GM12892 (cell line): ENCODE measurements around the gene KIF7.

ENCODE experiments used
- POLR2A ChIP-seq: IDR thresholded peaks from 2 replicates; pipeline ENCODE4 v1.6.1; 2011; ENCODE audit warnings: low read depth, low read length, control low read depth
- POLR2AphosphoS5 ChIP-seq: IDR thresholded peaks from 2 replicates; pipeline ENCODE4 v1.6.1; 2011; ENCODE audit warnings: low read depth, low read length, control low read depth
- TAF1 ChIP-seq: IDR thresholded peaks from 2 replicates; pipeline ENCODE4 v1.6.1; 2011; ENCODE audit warnings: low read depth, mild to moderate bottlenecking, control low read depth, low read length, borderline replicate concordance

GRCh38 chr15:89628806-89629715 is 26.2 kb downstream of the KIF7 start:
- TF ChIP-seq POLR2AphosphoS5 (no peak), POLR2A (no peak), TAF1 (no peak)
